ENCODE measurements around the gene RAB7A. TPM values are rescaled to one million over a fixed set of nuclear protein-coding genes. Genes with fewer than 3 reads are reported as not detected.

RAB7A gene
- total RNA-seq, 1 donor from 2014 or later: 155 TPM

DNA sequence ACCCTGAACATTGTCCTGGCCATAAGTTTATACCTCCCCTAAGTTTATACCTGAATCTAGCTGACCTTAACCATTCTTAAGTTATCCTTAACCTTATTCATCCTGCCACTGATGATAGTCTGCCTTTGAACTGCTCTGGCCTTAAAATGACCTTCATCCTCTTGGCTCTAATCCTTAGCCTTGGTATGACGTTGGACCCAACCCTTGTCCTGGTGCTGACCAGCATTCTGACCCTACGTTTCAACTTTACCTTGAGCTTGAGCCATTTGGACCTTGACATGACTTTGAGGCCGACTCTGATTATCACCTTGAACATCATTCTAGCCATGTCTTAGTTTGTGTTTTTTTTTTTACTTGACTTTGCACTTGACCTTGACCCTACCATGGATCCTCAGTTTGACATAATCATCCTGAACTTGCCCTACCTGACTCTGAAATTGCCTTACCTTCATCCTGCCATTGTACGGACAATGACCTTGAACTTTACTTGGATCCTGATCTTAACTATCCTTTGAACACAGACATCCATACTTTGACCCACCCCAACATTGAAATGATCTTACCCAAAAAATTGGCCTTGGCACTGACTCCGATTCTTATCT, 92.3 kb downstream of the RAB7A start:
- H3K27me3 Mint-ChIP-seq (ENCODE audit: unreplicated experiment): peaks cover 15% of the 10 kb centered on the region
- peaks cover 19% of the 10 kb centered on the region for H3K4me1 Mint-ChIP-seq (ENCODE audit: unreplicated experiment)
- peak overlapping the region; percentile 80 for H3K4me3 Mint-ChIP-seq (ENCODE audit: unreplicated experiment)
- H3K9me3 Mint-ChIP-seq (ENCODE audit: unreplicated experiment): no peaks in the 10 kb centered on the region
- no peak for TF ChIP-seq CTCF (IDR thresholded peaks at IDR 0.05; ENCODE audit: unreplicated experiment)
- H3K36me3 Mint-ChIP-seq (ENCODE audit: low read depth, unreplicated experiment): peaks cover 35% of the 10 kb centered on the region
- DNase-seq (ENCODE audit: low spot score): no peak
- no peak overlapping the region for H3K27ac Mint-ChIP-seq (ENCODE audit: unreplicated experiment)

DNA sequence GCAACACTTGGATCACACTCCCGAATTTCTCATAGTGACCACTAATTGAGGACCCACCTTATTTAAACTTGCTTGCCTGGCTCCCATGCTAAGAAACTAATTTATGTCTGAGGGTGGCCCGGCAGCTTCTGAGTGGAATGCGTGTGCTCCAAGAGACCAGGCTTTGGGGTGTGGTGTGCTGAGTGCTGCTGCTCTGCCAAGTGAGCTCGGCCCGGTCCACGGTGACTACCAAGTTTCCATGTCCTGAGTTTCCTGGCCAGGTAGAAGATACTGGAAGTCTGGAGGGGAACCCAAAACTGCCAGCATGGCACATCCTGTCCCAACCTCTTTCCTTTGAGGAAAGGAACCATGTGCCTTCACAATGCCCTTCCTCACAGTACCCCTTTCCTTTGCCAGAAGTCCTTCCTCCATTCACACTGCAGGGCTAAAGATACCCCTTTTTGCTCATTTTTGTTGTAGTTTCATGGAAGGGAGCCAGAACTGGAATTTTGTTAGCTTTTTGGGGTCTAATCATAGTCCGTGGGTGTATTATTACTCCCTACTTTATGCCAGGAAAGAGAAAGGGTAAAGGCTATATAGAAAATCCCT, 94.4 kb downstream of the RAB7A start:
- no peak overlapping the region for H3K27ac Mint-ChIP-seq (ENCODE audit: unreplicated experiment)
- H3K4me3 Mint-ChIP-seq (ENCODE audit: unreplicated experiment): no peak overlapping the region
- H3K9me3 Mint-ChIP-seq (ENCODE audit: unreplicated experiment): no peaks in the 10 kb centered on the region
- H3K4me1 Mint-ChIP-seq (ENCODE audit: unreplicated experiment): peaks cover 14% of the 10 kb centered on the region
- peaks cover 22% of the 10 kb centered on the region for H3K36me3 Mint-ChIP-seq (ENCODE audit: low read depth, unreplicated experiment)
- DNase-seq (ENCODE audit: low spot score): no peak
- no peak for TF ChIP-seq CTCF (IDR thresholded peaks at IDR 0.05; ENCODE audit: unreplicated experiment)
- peaks cover 10% of the 10 kb centered on the region for H3K27me3 Mint-ChIP-seq (ENCODE audit: unreplicated experiment)

- Mint-ChIP-seq H3K27ac (ENCODE audit: unreplicated experiment) (no peak overlapping the region), H3K27me3 (ENCODE audit: unreplicated experiment) (peaks cover 4% of the 10 kb centered on the region), H3K4me3 (ENCODE audit: unreplicated experiment) (no peak overlapping the region), H3K36me3 (ENCODE audit: low read depth, unreplicated experiment) (peaks cover 12% of the 10 kb centered on the region), H3K9me3 (ENCODE audit: unreplicated experiment) (no peaks in the 10 kb centered on the region), H3K4me1 (ENCODE audit: unreplicated experiment) (peaks cover 14% of the 10 kb centered on the region)
- no peak for DNase-seq (ENCODE audit: low spot score)
- TF ChIP-seq CTCF (IDR thresholded peaks at IDR 0.05; ENCODE audit: unreplicated experiment): no peak
These were observed 97.0 kb downstream of the RAB7A start for GRCh38 chr3:128823008-128823407.

DNA sequence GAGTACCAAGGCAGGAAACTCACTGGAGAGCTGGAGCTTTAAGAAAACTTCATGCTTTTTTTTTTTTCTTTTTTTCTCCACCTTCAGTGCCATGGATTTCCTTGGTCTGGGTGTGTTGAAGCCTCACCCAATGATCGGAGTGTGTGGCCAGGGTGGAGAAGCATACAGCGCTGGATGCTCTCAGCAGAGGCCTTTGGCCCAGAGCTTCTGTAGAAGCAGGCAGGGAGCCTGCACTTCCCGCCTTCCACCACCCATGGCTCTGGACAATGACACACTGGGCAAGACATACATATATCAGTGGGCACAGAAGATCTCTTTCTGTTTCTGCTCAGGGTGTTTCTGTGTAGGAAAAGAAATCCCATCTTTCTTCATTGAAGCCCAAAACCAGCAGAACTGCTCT, 97.6 kb downstream of the RAB7A start:
- Mint-ChIP-seq H3K27ac (ENCODE audit: unreplicated experiment) (no peak overlapping the region), H3K4me1 (ENCODE audit: unreplicated experiment) (peaks cover 14% of the 10 kb centered on the region)

More for the DNA sequence above, 97.6 kb downstream of the RAB7A start:
- Mint-ChIP-seq H3K4me3 (ENCODE audit: unreplicated experiment) (no peak overlapping the region), H3K9me3 (ENCODE audit: unreplicated experiment) (no peaks in the 10 kb centered on the region), H3K27me3 (ENCODE audit: unreplicated experiment) (no peaks in the 10 kb centered on the region), H3K36me3 (ENCODE audit: low read depth, unreplicated experiment) (peaks cover 6% of the 10 kb centered on the region)
- no peak for TF ChIP-seq CTCF (IDR thresholded peaks at IDR 0.05; ENCODE audit: unreplicated experiment)
- no peak for DNase-seq (ENCODE audit: low spot score)

All from endothelial cell (in vitro differentiated cells).